ENCODE measurements around the gene TDP2.

DNA sequence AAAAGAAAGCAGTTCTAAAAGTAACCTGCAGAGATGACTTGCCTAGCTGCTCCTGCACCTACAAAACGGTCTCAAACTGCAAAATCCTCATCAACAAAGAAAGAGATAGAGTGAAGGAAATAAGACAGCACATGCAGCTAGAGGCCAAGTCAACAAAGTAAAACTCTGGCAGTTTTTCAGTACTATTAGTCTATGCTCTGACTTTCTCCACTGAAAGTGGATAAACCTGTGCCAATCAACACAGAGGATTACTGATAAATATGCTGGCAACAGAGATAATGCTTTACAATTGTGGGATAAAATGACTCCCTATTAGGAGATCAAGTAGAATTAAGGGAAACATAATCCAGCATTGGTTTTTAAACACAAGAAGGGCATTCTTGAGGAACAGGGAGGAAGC is 34.1 kb downstream of the TDP2 start:
- TF ChIP-seq CTCF (IDR thresholded peaks at IDR 0.05) (no peak), POLR2AphosphoS5 (IDR thresholded peaks at IDR 0.05) (no peak), POLR2A (IDR thresholded peaks at IDR 0.05) (no peak)

All from breast epithelium (tissue), 3 donors.